Measurements from ENCODE around the gene CAP1. TPM values are rescaled to one million over a fixed set of nuclear protein-coding genes. Genes with fewer than 3 reads are reported as not detected.

The CAP1 gene
- total RNA-seq, 1 experiment from 2014 or later = 255 TPM

GRCh38 chr1:40045182-40045581 is 4.7 kb downstream of the CAP1 start:
- TF ChIP-seq, protein P1, sequence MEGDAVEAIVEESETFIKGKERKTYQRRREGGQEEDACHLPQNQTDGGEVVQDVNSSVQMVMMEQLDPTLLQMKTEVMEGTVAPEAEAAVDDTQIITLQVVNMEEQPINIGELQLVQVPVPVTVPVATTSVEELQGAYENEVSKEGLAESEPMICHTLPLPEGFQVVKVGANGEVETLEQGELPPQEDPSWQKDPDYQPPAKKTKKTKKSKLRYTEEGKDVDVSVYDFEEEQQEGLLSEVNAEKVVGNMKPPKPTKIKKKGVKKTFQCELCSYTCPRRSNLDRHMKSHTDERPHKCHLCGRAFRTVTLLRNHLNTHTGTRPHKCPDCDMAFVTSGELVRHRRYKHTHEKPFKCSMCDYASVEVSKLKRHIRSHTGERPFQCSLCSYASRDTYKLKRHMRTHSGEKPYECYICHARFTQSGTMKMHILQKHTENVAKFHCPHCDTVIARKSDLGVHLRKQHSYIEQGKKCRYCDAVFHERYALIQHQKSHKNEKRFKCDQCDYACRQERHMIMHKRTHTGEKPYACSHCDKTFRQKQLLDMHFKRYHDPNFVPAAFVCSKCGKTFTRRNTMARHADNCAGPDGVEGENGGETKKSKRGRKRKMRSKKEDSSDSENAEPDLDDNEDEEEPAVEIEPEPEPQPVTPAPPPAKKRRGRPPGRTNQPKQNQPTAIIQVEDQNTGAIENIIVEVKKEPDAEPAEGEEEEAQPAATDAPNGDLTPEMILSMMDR (conservative IDR thresholded peaks at IDR 0.05) = no peak
- H3K9ac ChIP-seq (ENCODE audit: extremely low read depth, insufficient read length, low read length) = no peak overlapping the region
- H3K14ac ChIP-seq (ENCODE audit: insufficient read depth, low read length) = no peak overlapping the region
- H3K23me2 ChIP-seq (ENCODE audit: insufficient read length, low read depth, low read length, poor library complexity, severe bottlenecking) = peaks cover 8% of the 10 kb centered on the region
- no peaks in the 10 kb centered on the region for H4K20me1 ChIP-seq (ENCODE audit: control insufficient read depth, insufficient read depth, insufficient read length)
- H3K4me3 Mint-ChIP-seq = no peak overlapping the region
- H3K56ac ChIP-seq (ENCODE audit: insufficient read length, low read depth, low read length) = no peak overlapping the region
- H2BK15ac ChIP-seq (ENCODE audit: low read depth, low read length) = no peak overlapping the region
- no peak overlapping the region for H3K27ac ChIP-seq (ENCODE audit: insufficient read length, low read depth, low read length)
- WGBS (ENCODE audit: extremely low coverage, insufficient read length, low lambda C conversion rate) = no CpG with 5 or more reads among the region's 4 CpGs
- no peak overlapping the region for H2AK5ac ChIP-seq (ENCODE audit: insufficient read length, low read length)
- H3K4ac ChIP-seq (ENCODE audit: low read depth, low read length) = no peak overlapping the region
- H3K36me3 Mint-ChIP-seq (ENCODE audit: insufficient read depth in 1 of 3, low read depth in 3 of 3) = peaks cover 15 to 39% (median 17%) of the 10 kb centered on the region in 3 experiments; a peak in 6 of 7 replicates
- H2BK120ac ChIP-seq (ENCODE audit: low read depth, low read length, poor library complexity, severe bottlenecking) = no peak overlapping the region
- no peak overlapping the region for H4K91ac ChIP-seq (ENCODE audit: insufficient read length, low read depth, low read length)
- H3K9me3 ChIP-seq (ENCODE audit: control insufficient read depth, low read depth, low read length) = no peaks in the 10 kb centered on the region
- H4K5ac ChIP-seq (ENCODE audit: insufficient read length, low read depth, low read length) = no peak overlapping the region
- H2AFZ ChIP-seq (ENCODE audit: low read length) = no peak overlapping the region
- no peak overlapping the region for H4K8ac ChIP-seq (replicated peaks; ENCODE audit: insufficient read length, low read depth, low read length)
- no peaks in the 10 kb centered on the region for H3K27me3 Mint-ChIP-seq (ENCODE audit: low read depth)
- no peak overlapping the region for H3K18ac ChIP-seq (ENCODE audit: insufficient read length, low read depth, low read length)
- H3K4me1 Mint-ChIP-seq = peaks cover 10 to 14% of the 10 kb centered on the region in 2 experiments
- no peak overlapping the region for H3K23ac ChIP-seq (ENCODE audit: insufficient read length, low read depth, low read length)
- no peak overlapping the region for H3K27ac Mint-ChIP-seq
- no peak overlapping the region for H3T11ph ChIP-seq (ENCODE audit: low read length)
- H3K79me1 ChIP-seq (ENCODE audit: insufficient read depth, low read depth, low read length, poor library complexity, severe bottlenecking) = peaks cover 10% of the 10 kb centered on the region
- no peak for DNase-seq
- H2BK20ac ChIP-seq (ENCODE audit: low read depth, low read length, poor library complexity, severe bottlenecking) = no peak overlapping the region
- H2BK5ac ChIP-seq (ENCODE audit: insufficient read length, low read length) = no peak overlapping the region
- no peaks in the 10 kb centered on the region for H3K27me3 ChIP-seq (ENCODE audit: insufficient read depth, low read length)
- no peaks in the 10 kb centered on the region; the same call in none of the 2 replicates for H3K4me1 ChIP-seq (ENCODE audit: insufficient read depth, low read length)
- H3K9me3 Mint-ChIP-seq = no peaks in the 10 kb centered on the region
- H3K4me2 ChIP-seq (ENCODE audit: insufficient read depth, insufficient read length, low read length) = no peak overlapping the region
- H2BK12ac ChIP-seq (ENCODE audit: insufficient read length, low read depth, low read length) = no peak overlapping the region
- peaks cover 38% of the 10 kb centered on the region for H3K79me2 ChIP-seq (ENCODE audit: insufficient read depth, low read length)
